ENCODE results near the gene APOO.

Gene APOO

GRCh38 chrX:23857363-23857762 is 50.4 kb downstream of the APOO start:
- DNase-seq: no peak

- no peak for DNase-seq
Measured at GRCh38 chrX:23855569-23855968, 52.2 kb downstream of the APOO start.

DNA sequence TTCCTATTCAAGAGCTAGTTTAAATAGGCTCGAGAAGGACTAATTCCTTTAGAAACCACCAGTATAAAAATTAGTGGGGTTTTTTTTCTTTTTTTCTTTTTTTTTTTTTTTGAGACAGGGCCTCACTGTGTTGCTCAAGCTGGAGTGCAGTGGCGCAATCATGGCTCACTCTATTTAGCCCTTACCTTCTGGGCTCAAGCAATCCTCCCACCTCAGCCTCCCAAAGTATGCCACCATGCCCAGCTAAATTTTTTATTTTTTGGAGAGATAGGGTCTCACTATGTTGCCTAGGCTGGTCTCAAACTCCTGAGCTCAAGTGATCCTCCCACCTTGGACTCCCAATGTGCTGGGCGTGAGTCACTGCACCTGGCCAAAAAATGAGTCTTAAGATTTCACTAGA is 52.8 kb downstream of the APOO start:
- no peak for DNase-seq

- no peak for DNase-seq
Measured at GRCh38 chrX:23854122-23854521, 53.6 kb downstream of the APOO start.

GRCh38 chrX:23851544-23851943 is 56.2 kb downstream of the APOO start:
- DNase-seq: no peak

- no peak for DNase-seq
Measured at GRCh38 chrX:23849241-23849640, 58.5 kb downstream of the APOO start.

- DNase-seq: no peak
Measured at GRCh38 chrX:23845351-23845817, 62.4 kb downstream of the APOO start.

DNA sequence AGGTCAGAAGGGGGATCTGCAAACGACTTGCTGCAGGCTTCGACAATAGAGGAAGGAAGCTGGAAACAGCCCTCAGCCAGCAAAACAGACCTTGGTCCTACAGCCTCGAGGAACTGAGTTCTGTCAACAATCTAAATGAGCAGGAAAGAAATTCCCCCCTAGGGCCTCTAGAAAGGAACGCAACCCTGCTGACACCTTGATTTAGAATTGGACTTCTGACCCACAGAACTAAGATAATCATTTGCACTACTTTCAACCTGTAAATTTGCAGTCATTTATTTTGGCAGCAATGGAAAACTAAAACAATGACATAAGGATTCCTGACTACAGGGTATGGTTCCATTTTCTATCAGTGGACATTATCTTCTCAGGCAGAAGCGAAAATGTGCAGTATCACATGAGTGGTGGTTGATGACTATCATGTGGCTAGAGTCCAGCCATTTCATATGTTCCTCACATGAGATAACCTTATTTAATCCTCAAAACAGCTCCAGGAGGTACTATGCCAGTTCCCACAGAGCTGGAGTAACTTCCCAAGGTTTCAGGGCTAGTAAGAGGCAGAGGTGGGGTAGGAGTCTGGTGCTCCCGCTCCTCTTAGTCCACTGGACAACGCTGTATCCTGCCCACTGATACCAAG is 63.1 kb downstream of the APOO start:
- no peak for DNase-seq

GRCh38 chrX:23841847-23842522 is 65.8 kb downstream of the APOO start:
- no peak for DNase-seq

DNA sequence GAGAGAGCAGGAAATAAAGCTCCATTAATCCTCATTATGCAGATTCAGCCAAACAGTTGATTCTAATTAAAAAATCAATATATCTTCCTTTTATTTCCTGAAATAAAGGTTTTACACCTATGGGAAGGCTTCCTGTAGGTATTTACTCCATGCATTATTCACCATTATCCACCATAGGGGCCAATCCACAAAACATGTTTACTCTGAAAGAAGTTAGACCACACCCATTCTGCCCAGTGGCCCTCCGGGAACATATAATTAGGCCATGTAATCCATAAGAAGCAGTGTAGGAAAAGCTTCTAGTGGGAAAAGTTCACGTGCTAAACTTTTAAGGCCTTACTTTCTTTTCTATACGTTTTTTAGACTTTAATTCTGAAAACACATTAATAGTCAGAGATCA is 67.1 kb downstream of the APOO start:
- no peak for DNase-seq

- no peak for DNase-seq
Measured at GRCh38 chrX:23838953-23839352, 68.8 kb downstream of the APOO start.

GRCh38 chrX:23832721-23833120 is 75.0 kb downstream of the APOO start:
- no peak for DNase-seq

- no peak for DNase-seq
Measured at GRCh38 chrX:23828881-23829280, 78.9 kb downstream of the APOO start.

DNA sequence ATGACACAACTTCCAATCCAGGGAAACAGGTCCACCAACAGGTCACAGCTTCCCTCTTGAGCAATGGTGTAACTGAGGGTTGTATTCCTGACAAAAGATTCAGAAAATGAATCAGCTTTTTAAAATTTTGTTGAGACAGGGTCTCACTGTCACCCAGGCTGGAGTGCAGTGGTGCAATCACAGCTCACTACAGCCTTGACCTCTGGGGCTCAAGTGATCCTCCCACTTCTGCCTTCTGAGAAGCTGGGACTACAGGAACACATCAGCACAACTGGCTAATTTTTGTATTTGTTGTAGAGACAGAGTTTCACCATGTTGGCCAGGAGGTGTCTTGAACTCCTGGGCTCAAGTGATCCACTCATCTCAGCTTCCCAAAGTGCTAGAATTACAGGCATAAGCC is 81.1 kb downstream of the APOO start:
- DNase-seq: no peak

GRCh38 chrX:23826216-23826615 is 81.5 kb downstream of the APOO start:
- DNase-seq: no peak

DNA sequence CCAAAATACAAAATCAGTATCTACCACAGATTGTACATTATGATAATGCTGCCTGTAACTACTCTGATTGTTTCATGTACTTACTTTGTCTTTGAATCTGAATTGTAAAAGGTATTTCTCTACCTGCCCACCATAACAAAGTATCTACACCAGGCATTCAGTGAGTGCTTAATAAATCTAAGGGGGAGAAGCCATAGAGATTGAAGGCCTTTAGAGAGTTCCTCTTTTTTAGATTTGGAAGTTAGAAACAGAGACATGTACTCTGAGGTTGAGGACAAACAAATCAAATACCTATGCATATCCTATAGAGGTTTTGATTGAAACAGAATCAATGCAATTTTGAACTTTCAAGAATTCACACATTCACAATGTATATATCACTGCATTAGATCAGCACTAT is 82.1 kb downstream of the APOO start:
- no peak for DNase-seq

DNA sequence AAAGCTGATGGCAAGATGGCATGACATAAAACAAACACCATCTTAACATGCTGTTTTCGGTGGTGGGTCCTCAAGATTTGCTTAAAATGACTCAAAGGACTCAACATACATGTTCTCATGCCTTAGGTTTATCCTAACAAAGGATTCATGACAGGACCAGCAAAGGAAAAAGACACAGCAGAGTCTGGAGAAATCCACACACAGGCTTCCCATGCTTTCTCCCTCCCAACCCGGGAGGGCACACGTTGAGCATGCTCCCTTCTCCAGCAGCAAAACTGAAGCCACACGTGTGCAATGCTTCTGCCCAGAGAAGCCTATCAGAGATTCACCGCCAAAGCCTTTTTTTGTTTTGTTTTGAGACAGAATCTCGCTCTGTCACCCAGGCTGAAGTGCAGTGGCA is 84.9 kb downstream of the APOO start:
- no peak for DNase-seq

DNA sequence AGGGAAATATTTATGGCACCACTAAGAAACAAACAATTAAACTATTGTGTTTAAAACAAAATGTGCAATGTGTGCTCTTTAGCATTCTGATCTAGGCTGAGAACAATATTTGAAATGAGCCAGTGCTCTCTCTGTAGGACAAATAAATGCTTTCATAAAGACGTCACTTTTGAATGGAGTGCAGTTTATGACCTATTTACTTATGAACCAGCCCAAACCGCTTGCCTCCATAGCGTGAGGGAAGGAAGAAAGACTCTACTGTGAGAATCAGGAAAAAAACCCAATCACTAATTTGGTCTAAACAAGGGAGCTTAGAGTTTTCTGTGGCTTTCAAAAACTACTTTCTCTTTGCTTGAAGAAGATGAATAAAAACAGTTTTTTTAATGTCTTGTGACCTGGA is 85.3 kb downstream of the APOO start:
- no peak for DNase-seq

GRCh38 chrX:23821847-23822246 is 85.9 kb downstream of the APOO start:
- DNase-seq: no peak

- DNase-seq: no peak
Measured at GRCh38 chrX:23820235-23820782, 87.4 kb downstream of the APOO start.

DNA sequence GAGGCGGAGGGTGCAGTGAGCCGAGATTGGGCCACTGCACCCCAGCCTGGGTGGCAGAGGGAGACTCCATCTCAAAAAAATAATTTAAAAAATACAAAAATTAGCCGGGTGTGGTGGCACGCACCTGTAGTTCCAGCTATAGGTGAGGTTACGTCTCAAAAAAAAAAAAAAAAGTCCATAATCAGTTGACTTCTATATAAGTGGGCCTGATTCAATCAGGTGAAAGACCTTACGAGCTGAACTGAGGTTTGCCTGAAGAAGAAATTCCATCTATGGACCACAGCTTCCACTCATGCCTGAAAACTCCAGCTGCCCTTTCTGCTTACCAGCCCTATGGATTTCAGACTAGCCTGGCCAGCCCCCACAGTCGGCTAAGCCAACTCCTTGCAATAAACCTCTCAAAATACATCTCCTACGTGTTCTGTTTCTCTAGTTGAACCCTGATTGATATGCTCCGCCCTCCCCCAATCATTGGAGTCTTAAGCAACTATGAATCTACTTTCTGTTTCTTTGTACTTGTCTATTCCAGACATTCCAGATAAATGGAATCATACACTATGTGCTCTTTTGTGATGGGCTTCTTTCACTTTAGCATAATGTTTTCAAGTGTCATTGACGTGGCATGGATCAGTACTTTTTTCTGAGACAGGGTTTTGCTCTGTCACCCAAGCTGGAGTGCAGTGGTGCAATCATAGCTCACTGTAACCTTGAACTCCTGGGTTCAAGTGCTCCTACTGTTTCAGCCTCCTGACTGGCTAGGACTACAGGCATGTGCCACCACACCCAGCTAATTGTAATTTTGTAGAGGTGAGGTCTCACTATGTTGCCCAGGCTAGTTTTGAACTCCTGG is 88.1 kb downstream of the APOO start:
- no peak for DNase-seq

GRCh38 chrX:23817979-23818336 is 89.8 kb downstream of the APOO start:
- no peak for DNase-seq

- DNase-seq: no peak
Measured at GRCh38 chrX:23816179-23816578, 91.6 kb downstream of the APOO start.

DNA sequence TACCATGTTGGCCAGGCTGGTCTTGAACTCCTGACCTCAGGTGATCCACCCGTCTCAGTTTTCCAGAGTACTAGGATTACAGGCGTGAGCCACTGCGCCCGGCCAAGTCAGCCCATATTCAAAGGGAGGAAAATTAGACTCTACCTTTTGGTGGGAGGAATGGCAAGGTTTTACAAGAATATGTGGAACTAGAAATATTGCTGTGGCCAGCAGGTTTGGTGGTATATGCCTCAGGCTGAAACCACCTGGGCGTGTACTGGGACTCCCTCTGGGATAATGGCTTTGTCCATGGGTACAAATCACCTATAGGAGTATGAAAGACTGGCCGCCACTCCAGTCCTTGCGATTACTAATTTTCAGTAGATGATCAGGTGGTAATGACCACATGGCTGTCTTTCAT is 92.4 kb downstream of the APOO start:
- DNase-seq: no peak

All from activated CD4-positive, CD25-positive, alpha-beta regulatory T cell (primary cell).